GM06990 (cell line): ENCODE data around the gene WEE2.
A peak's percentile ranks its signal among the peaks of the same experiment; 100 is the strongest.

Source experiments
- DNase-seq: peaks from one replicate; pipeline ENCODE4 v3.0.0-alpha.2; 2011; ENCODE audit not compliant: insufficient read length; ENCODE audit errors: extremely low read depth
- H3K27me3 ChIP-seq: replicated peaks from 2 replicates; pipeline ENCODE4 v1.6.0; 2011; ENCODE audit warnings: low read length; ENCODE audit not compliant: control insufficient read depth, insufficient read depth
- H3K36me3 ChIP-seq: 2 replicates; pipeline ENCODE4 v1.5.1; 2011; ENCODE audit warnings: low read length; ENCODE audit not compliant: control insufficient read depth, insufficient read depth
- H3K4me3 ChIP-seq: replicated peaks from 2 replicates; pipeline ENCODE4 v1.5.1; 2011; ENCODE audit warnings: low read depth, mild to moderate bottlenecking, control low read depth, low read length
- TF ChIP-seq, protein P1 (sequence below): IDR thresholded peaks from 2 replicates; pipeline ENCODE4 v1.5.1; 2011; ENCODE audit warnings: low read length, control low read depth, mild to moderate bottlenecking, inconsistent platforms; ENCODE audit not compliant: insufficient read depth, poor library complexity, severe bottlenecking

WEE2 gene

DNA sequence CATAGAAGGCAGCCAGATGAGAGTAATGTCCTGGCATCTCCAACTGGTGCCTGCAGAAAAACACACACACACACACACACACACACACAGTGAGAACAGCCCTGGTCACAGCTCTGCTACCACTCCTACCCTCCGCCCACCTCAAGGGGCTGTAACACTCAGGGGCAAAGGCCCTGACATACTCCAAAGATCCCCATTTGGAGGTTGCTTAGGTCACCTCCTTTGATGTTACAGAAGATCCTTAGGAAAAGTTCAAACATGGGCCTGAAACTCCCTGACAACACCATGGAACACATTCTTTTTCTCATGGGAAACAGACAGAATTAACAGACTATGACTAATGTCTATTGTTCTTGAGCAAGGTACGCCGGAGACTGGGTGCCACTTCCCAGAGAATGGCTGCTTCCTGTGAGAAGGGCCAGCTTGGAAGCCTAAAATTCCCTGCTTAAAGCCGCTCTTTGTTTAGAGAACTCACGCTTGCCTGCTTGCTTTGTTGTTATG lies 33.9 kb upstream of the WEE2 start:
- H3K36me3 ChIP-seq = peaks cover 2% of the 10 kb centered on the region
- DNase-seq = no peak
- no peaks in the 10 kb centered on the region for H3K27me3 ChIP-seq
- TF ChIP-seq, protein P1, sequence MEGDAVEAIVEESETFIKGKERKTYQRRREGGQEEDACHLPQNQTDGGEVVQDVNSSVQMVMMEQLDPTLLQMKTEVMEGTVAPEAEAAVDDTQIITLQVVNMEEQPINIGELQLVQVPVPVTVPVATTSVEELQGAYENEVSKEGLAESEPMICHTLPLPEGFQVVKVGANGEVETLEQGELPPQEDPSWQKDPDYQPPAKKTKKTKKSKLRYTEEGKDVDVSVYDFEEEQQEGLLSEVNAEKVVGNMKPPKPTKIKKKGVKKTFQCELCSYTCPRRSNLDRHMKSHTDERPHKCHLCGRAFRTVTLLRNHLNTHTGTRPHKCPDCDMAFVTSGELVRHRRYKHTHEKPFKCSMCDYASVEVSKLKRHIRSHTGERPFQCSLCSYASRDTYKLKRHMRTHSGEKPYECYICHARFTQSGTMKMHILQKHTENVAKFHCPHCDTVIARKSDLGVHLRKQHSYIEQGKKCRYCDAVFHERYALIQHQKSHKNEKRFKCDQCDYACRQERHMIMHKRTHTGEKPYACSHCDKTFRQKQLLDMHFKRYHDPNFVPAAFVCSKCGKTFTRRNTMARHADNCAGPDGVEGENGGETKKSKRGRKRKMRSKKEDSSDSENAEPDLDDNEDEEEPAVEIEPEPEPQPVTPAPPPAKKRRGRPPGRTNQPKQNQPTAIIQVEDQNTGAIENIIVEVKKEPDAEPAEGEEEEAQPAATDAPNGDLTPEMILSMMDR = no peak
- H3K4me3 ChIP-seq = no peak overlapping the region

DNA sequence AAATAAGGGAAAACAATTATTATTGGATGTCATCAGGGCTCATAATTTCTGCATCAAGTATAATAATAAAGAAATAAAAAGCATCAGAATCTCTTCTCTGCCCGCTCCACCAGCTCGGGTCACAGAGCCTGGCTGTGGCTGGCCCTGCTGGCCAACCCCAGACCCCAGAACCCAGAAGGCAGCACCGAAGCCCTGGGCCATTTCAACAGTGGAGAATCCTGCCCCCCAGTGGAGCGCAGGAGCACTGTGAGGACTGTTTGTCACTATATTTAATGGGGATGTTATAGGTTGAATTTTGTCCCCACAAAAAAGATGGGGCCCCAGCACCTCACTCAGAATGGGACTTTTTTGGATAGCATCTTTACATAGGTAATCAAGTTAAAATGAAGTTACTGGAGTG lies 33.5 kb upstream of the WEE2 start:
- Histone ChIP-seq H3K27me3 (no peaks in the 10 kb centered on the region), H3K36me3 (peaks cover 2% of the 10 kb centered on the region), H3K4me3 (no peak overlapping the region)
- TF ChIP-seq, protein P1 = peak; percentile 39
- DNase-seq = no peak

DNA sequence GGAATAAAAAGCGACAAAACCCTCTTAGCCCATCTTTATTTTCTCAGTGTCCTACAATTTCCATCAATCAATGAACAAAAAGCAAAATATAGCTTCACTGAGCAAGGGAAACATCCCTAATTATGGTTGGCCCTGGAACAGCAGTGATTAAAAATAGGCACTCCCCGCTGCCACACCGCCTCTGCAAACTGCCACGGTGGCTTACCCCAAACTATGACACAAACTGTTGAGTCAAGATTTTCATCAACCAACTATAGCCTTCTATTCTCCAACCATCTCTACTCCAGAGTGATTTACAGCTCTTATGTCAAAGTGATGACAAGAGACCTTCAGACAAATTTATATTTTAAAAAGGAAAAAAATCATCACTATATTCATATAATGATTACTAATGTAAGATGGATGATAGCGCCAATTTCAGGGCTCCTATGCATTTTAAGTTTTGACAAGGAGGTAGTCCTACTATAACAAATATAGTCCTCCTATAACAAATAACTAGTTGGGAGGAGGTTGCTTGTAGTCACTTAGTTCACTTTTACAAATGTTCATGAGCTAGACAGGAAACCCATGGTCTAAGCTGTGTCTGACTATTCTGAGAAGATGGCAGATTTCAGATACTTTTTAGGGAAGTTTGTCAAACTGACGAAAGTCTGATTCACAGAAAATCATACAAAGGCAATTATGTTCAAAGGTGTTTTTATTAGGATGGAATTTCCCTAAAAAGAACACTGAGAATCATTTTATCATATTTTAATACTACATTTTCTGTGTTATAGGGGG lies 32.5 kb upstream of the WEE2 start:
- TF ChIP-seq, protein P1 = no peak
- peaks cover 2% of the 10 kb centered on the region for H3K36me3 ChIP-seq
- no peaks in the 10 kb centered on the region for H3K27me3 ChIP-seq
- H3K4me3 ChIP-seq = no peak overlapping the region
- DNase-seq = no peak

DNA sequence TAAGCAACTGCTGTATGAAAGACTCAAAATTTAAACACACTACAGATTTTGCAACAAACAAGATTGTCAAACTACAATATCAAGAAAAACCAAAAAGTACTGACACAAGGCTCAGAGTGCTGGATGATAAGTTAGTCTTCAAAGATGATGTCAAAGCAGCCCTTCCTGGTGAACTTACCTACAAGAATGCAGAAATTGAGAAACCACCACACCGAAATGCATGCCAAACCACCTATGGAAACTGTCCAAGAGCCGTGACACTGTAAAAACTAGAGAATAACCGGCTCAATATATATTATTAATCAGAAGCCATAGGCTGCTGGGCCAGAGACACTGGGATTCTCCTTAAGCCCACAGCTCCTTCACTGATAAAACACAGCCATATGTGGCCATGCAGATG lies 31.5 kb upstream of the WEE2 start:
- TF ChIP-seq, protein P1 = no peak
- Histone ChIP-seq H3K4me3 (no peak overlapping the region), H3K36me3 (peaks cover 2% of the 10 kb centered on the region), H3K27me3 (no peaks in the 10 kb centered on the region)
- no peak for DNase-seq

DNA sequence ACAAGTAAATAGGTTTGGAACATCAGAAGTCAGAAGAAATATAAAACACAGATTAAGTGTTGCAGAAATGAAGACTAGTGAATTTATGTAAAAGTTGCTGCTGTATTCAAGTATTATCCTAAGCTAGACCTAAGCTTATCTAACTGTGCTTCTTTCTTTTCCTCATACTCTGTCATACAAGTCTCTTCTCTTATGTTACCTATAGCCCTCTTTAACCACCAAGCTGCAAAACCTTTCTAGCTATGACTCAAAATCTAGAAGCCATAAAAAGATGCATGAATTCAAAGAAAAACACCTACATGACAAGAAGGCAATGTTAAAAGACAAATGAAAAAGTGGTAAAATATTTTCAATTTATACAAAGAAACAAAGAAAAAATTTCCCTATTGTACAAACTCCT lies 29.1 kb upstream of the WEE2 start:
- no peak overlapping the region for H3K4me3 ChIP-seq
- no peaks in the 10 kb centered on the region for H3K27me3 ChIP-seq
- TF ChIP-seq, protein P1 = no peak
- peaks cover 5% of the 10 kb centered on the region for H3K36me3 ChIP-seq
- DNase-seq = no peak
